ENCODE data around the gene ACTL9. TPM values are rescaled to one million over a fixed set of nuclear protein-coding genes. Genes with fewer than 3 reads are reported as not detected.

ACTL9 gene
- total and polyA plus RNA-seq, 11 donors, result not detected

DNA sequence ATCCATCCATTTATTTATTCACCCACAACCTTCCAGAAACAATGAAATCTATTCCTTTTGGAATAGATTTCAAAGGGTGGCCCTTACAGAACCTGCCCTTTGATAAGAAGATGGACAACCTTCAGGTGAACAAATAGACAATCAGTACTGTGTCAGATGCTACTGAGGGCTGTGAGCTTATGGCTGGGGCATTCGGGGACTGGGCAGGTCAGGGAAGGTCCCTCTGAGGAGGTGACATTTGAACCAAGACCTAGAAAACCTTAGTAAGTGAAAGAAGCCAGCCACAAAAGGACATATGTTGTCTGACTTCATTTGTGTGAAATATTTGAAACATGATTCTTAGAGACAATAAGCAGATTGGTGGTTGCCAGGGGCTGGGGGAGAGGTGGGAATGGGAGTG lies 15.7 kb downstream of the ACTL9 start:
- WGBS, 4 donors, result 71 to 84% (median 75%) methylated on average over 1 of the region's 1 CpG
- Histone ChIP-seq H3K27ac (no peak overlapping the region), H3K4me1 (no peaks in the 10 kb centered on the region), H3K36me3 (no peaks in the 10 kb centered on the region), H3K27me3 (peaks cover 0 to 8% (median 0%) of the 10 kb centered on the region in 9 donors), H3K9me3 (peaks cover 0 to 5% (median 0%) of the 10 kb centered on the region in 12 donors), H3K4me3 (no peak overlapping the region)
- TF ChIP-seq, protein P1, sequence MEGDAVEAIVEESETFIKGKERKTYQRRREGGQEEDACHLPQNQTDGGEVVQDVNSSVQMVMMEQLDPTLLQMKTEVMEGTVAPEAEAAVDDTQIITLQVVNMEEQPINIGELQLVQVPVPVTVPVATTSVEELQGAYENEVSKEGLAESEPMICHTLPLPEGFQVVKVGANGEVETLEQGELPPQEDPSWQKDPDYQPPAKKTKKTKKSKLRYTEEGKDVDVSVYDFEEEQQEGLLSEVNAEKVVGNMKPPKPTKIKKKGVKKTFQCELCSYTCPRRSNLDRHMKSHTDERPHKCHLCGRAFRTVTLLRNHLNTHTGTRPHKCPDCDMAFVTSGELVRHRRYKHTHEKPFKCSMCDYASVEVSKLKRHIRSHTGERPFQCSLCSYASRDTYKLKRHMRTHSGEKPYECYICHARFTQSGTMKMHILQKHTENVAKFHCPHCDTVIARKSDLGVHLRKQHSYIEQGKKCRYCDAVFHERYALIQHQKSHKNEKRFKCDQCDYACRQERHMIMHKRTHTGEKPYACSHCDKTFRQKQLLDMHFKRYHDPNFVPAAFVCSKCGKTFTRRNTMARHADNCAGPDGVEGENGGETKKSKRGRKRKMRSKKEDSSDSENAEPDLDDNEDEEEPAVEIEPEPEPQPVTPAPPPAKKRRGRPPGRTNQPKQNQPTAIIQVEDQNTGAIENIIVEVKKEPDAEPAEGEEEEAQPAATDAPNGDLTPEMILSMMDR (IDR thresholded peaks at IDR 0.05), result no peak
- no peak for TF ChIP-seq POLR2A (IDR thresholded peaks at IDR 0.05)
- intact Hi-C loops (cut with DNase I), result no loop called here
- DNase-seq (no peak), ATAC-seq (no peak)

DNA sequence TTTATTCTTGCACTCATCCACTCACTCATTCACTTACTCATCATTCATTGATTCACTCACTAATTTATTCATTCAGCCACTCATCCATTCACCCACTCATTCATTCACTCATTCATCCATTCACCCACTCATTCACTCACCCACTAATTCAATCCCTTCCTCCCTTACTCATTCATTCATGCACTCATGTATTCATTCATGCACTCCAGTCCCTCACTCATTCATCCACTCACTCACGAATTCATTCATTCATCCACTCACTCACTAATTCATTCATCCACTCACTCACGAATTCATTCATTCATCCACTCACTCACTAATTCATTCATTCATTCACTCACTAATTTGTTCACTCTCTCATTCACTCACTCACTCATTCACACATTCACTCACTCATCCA lies 16.1 kb downstream of the ACTL9 start:
- no peak for ATAC-seq
- Histone ChIP-seq H3K4me3 (no peak overlapping the region), H3K27me3 (peaks cover 0 to 8% (median 0%) of the 10 kb centered on the region in 9 donors), H3K36me3 (no peaks in the 10 kb centered on the region), H3K27ac (no peak overlapping the region), H3K9me3 (peaks cover 0 to 5% (median 0%) of the 10 kb centered on the region in 12 donors), H3K4me1 (no peaks in the 10 kb centered on the region)
- TF ChIP-seq, protein P1 (IDR thresholded peaks at IDR 0.05), result no peak
- TF ChIP-seq POLR2A (IDR thresholded peaks at IDR 0.05), result no peak
- intact Hi-C loops (cut with DNase I), result no loop called here
- DNase-seq, result no peak
- WGBS, 4 donors, result 39 to 54% (median 47%) methylated on average over 2 of the region's 2 CpGs

DNA sequence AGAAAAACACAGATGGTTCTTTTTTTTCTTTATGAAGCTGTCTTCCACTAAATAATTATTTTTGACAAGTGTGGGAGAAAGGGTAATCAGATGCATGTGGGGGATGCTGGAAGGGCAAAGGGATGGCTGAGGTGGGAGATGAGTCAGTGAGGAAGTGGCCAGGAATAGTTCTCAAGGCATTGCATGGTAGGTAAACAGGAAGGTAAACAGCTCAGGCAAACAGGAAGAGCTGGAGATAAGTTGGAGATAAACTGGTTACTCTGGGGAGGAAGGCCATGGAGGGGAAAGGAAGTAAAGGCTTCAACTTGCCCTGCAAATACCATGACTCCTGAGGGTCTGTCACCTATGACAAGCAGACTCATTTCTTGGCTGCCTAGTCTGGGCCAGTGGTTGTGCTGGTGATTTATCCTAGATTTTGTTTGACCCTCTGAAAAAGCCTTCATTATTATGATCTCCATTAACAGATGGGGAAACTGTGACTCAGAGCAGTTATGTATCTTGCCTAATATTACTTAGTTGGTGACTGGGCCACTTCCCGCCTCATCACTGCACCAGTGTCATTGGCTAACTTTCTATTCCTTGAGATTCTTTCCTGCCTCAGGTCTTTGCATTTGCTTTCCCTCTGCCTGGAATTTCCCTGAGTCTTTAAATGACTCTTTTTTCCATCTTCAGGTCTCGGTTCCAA lies 17.1 kb downstream of the ACTL9 start:
- no peak for ATAC-seq
- Histone ChIP-seq H3K27ac (no peak overlapping the region), H3K27me3 (peaks cover 0 to 2% (median 0%) of the 10 kb centered on the region in 9 donors), H3K4me3 (no peak overlapping the region), H3K36me3 (no peaks in the 10 kb centered on the region), H3K9me3 (peaks cover 0 to 5% (median 0%) of the 10 kb centered on the region in 12 donors), H3K4me1 (no peaks in the 10 kb centered on the region)
- no peak for DNase-seq
- WGBS, 4 donors, result 69 to 77% (median 72%) methylated on average over 2 of the region's 2 CpGs
- intact Hi-C loops (cut with DNase I), result no loop called here
- TF ChIP-seq, protein P1 (IDR thresholded peaks at IDR 0.05), result no peak
- TF ChIP-seq POLR2A (IDR thresholded peaks at IDR 0.05), result no peak

DNA sequence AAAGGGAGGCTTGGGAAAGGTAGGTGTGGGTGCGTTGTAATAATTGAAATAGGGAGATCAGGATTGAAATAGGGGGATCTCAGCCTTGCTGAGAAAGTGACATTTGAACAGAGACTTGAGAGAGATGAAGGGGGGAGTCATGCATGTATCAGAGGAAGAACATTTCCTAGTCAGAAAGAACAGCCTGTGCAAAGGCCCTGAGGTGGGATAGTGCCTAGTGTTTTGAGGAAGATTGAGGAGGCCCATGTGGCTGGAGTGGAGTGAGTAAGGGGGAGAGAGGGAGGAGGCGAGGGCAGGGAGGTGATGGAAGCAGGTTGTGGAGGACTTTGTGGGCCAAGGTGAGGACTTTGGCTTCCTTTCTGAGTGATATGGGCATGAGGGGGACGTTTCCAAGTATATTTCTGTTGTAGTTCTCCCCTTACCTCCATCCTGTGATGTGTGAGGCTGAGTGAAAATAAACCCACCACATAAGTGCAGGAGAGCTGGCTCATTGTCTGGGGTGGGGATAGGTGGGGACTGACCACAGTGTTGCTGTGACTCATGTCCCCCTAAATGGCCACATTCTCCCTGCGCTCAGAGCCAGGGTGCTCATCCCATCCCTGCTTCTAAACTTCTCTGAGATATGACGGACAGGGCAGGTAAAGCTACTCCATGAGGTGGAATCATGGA lies 17.8 kb downstream of the ACTL9 start:
- no peak for ATAC-seq
- TF ChIP-seq, protein P1 (IDR thresholded peaks at IDR 0.05), result no peak
- Histone ChIP-seq H3K27me3 (peaks cover 0 to 2% (median 0%) of the 10 kb centered on the region in 9 donors), H3K4me3 (no peak overlapping the region), H3K27ac (no peak overlapping the region), H3K4me1 (no peaks in the 10 kb centered on the region), H3K36me3 (no peaks in the 10 kb centered on the region), H3K9me3 (peaks cover 0 to 5% (median 0%) of the 10 kb centered on the region in 12 donors)
- no peak for DNase-seq
- WGBS, 4 donors, result 71 to 78% (median 73%) methylated on average over 5 of the region's 5 CpGs
- intact Hi-C loops (cut with DNase I), result no loop called here
